Large intestine (tissue), 12 donors: ENCODE results near the gene LENG9. TPM values are rescaled to one million over a fixed set of nuclear protein-coding genes. Genes with fewer than 3 reads are reported as not detected.
"Not testable (repeated sequence)": the region's sequence is repeated elsewhere in the genome, so short reads cannot be mapped to it uniquely, and the experiment has no call there.

ENCODE experiments used
- DNase-seq, 2 donors: peaks; one replicate each; pipeline versions ENCODE4 v3.0.0 to v3.0.0-alpha.2; 2013
- H3K27ac ChIP-seq: one replicate; pipeline ENCODE4 v1.5.1; 2013; ENCODE audit warnings: low read length
- H3K27me3 ChIP-seq: 2 replicates; pipeline ENCODE4 v1.6.1; 2013; ENCODE audit warnings: low read length; ENCODE audit not compliant: control insufficient read depth, insufficient read depth
- H3K36me3 ChIP-seq: 2 replicates; pipeline ENCODE4 v1.6.1; 2013; ENCODE audit warnings: low read length; ENCODE audit not compliant: control insufficient read depth, insufficient read depth
- H3K4me1 ChIP-seq: one replicate; pipeline ENCODE4 v1.6.1; 2013; ENCODE audit warnings: low read length; ENCODE audit not compliant: control insufficient read depth, insufficient read depth
- H3K4me3 ChIP-seq: one replicate; pipeline ENCODE4 v1.5.1; 2013; ENCODE audit warnings: low read length
- H3K9me3 ChIP-seq: one replicate; pipeline ENCODE4 v1.6.1; 2013; ENCODE audit warnings: mild to moderate bottlenecking, low read depth, low read length, moderate library complexity; ENCODE audit not compliant: control insufficient read depth
- WGBS: methylation state at CpG from one replicate; pipeline ENCODE4 v1.1.5; 2013; ENCODE audit warnings: low lambda C conversion rate; ENCODE audit not compliant: insufficient coverage; 5-methylcytosine and 5-hydroxymethylcytosine counted together
- long read RNA-seq, 11 donors: transcript quantifications; one replicate each; lab custom pipeline, GENCODE V29; 2026
- polyA plus RNA-seq: library from polyadenylated mRNA; unstranded; fragments of 120-200 nt; gene quantifications from one replicate; pipeline ENCODE4 v1.2.1, GENCODE V29; 2013

Gene LENG9
- polyA plus RNA-seq = 9.2 TPM
- long read RNA-seq, donor 1, transcript LENG9-203 (1 exons, 1,916 nt) = major isoform, 16 of 16 reads
- long read RNA-seq, donor 1, partial matches to known transcripts = 0 of 16 reads
- long read RNA-seq, donor 1, other reads (novel, unspliced or antisense) = 0 of 16 reads
- long read RNA-seq, donor 2, transcript LENG9-203 (1 exons, 1,916 nt) = major isoform, 32 of 32 reads
- long read RNA-seq, donor 2, partial matches to known transcripts = 0 of 32 reads
- long read RNA-seq, donor 2, other reads (novel, unspliced or antisense) = 0 of 32 reads
- long read RNA-seq, donor 3, transcript LENG9-203 (1 exons, 1,916 nt) = major isoform, 67 of 67 reads
- long read RNA-seq, donor 3, partial matches to known transcripts = 0 of 67 reads
- long read RNA-seq, donor 3, other reads (novel, unspliced or antisense) = 0 of 67 reads
- long read RNA-seq, donor 4, partial matches to known transcripts = 0 of 2 reads
- long read RNA-seq, donor 4, other reads (novel, unspliced or antisense) = 0 of 2 reads
- long read RNA-seq, donor 5, transcript LENG9-203 (1 exons, 1,916 nt) = major isoform, 34 of 34 reads
- long read RNA-seq, donor 5, partial matches to known transcripts = 0 of 34 reads
- long read RNA-seq, donor 5, other reads (novel, unspliced or antisense) = 0 of 34 reads
- long read RNA-seq, donor 6, transcript LENG9-203 (1 exons, 1,916 nt) = major isoform, 44 of 44 reads
- long read RNA-seq, donor 6, partial matches to known transcripts = 0 of 44 reads
- long read RNA-seq, donor 6, other reads (novel, unspliced or antisense) = 0 of 44 reads
- long read RNA-seq, donor 7, transcript LENG9-203 (1 exons, 1,916 nt) = major isoform, 30 of 30 reads
- long read RNA-seq, donor 7, partial matches to known transcripts = 0 of 30 reads
- long read RNA-seq, donor 7, other reads (novel, unspliced or antisense) = 0 of 30 reads
- long read RNA-seq, donor 8, transcript LENG9-203 (1 exons, 1,916 nt) = major isoform, 65 of 65 reads
- long read RNA-seq, donor 8, partial matches to known transcripts = 0 of 65 reads
- long read RNA-seq, donor 8, other reads (novel, unspliced or antisense) = 0 of 65 reads
- long read RNA-seq, donor 9, transcript LENG9-203 (1 exons, 1,916 nt) = major isoform, 28 of 28 reads
- long read RNA-seq, donor 9, partial matches to known transcripts = 0 of 28 reads
- long read RNA-seq, donor 9, other reads (novel, unspliced or antisense) = 0 of 28 reads
- long read RNA-seq, donor 10, transcript LENG9-203 (1 exons, 1,916 nt) = major isoform, 41 of 41 reads
- long read RNA-seq, donor 10, partial matches to known transcripts = 0 of 41 reads
- long read RNA-seq, donor 10, other reads (novel, unspliced or antisense) = 0 of 41 reads
- long read RNA-seq, donor 11, transcript LENG9-203 (1 exons, 1,916 nt) = major isoform, 13 of 13 reads
- long read RNA-seq, donor 11, partial matches to known transcripts = 0 of 13 reads
- long read RNA-seq, donor 11, other reads (novel, unspliced or antisense) = 0 of 13 reads

- Histone ChIP-seq H3K4me3 (peak within 1 kb of the TSS; percentile 62), H3K9me3 (peaks cover 6% of the 10 kb centered on the region), H3K4me1 (peaks cover 50% of the 10 kb centered on the region), H3K27me3 (no peaks in the 10 kb centered on the region), H3K27ac (peak within 1 kb of the TSS; percentile 98), H3K36me3 (peaks cover 46% of the 10 kb centered on the region)
- peak; percentile 99 for DNase-seq
- no CpG with 5 or more reads among the region's 41 CpGs for WGBS
Measured at GRCh38 chr19:54463531-54464043, at the start of gene LENG9. LENG9 (minus strand) TSS chr19:54463778; CDS start chr19:54463526, 252 bp downstream.

DNA sequence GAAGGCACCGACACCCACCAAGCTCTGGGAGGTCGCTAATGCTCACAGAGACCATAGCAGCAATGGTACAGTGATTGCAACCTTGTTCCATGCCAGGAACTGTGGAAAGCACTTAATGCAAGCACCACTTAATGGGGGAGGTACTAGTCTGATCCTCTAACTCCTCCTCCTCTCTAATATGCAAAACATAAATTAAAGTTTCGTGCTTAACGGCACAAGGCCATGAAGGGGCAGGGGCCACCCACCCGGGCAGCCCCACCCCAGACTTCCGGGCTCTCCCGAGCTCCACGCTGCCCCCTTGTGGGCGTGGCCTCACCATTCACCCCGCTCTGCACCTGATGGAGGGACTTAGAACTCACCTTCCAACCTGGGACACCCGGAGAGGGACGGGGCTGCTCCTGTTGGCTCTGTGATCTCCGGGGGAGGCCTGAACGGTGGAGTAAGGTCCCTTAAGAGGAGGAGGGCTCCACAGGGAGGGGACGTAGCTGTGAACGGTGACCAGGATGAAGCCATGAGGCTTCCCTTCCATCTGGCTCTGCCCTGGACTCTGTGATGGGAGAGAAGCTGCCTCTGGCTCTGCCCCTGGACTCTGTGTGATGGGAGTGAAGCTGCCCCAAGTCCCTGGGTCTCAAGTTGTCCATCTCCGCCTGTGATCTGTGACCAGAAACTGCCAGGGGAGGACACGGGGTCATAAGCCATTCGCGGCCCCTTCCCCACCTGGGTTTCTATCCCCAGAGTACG is 45.8 kb upstream of the LENG9 start:
- H3K36me3 ChIP-seq, H3K9me3 ChIP-seq, H3K4me3 ChIP-seq, H3K4me1 ChIP-seq, H3K27me3 ChIP-seq, DNase-seq, H3K27ac ChIP-seq: not testable (repeated sequence)
- no CpG with 5 or more reads among the region's 21 CpGs for WGBS

DNA sequence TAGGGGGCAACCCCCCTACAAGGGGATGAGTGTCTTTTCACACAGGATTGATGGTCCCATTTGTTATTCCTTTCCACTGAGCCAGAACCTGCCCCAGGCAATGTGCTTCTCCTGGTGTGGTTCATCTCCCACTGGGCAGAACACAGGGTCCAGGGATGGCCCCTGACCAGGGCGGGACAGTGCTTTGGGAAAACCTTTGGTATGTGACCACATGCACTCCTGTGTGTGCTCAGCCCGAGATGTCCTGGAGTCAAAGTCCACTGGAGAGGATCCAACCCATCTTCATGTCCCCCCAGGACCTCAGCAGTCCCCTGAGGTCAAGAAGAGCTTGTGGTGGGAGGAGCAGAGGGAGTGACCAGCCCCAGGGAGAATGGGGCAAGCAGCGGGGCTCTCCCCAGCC is 44.9 kb upstream of the LENG9 start:
- no CpG with 5 or more reads among the region's 3 CpGs for WGBS
- H3K27ac ChIP-seq, H3K36me3 ChIP-seq, H3K27me3 ChIP-seq, H3K4me1 ChIP-seq, H3K9me3 ChIP-seq, DNase-seq, H3K4me3 ChIP-seq: not testable (repeated sequence)

DNA sequence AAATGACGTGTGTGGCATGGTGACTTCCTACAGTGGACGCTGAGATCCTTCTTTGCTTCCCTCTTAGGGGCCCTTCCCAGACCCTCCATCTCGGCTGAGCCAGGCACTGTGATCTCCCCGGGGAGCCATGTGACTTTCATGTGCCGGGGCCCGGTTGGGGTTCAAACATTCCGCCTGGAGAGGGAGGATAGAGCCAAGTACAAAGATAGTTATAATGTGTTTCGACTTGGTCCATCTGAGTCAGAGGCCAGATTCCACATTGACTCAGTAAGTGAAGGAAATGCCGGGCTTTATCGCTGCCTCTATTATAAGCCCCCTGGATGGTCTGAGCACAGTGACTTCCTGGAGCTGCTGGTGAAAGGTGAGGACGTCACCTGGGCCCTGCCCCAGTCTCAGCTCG is 44.2 kb upstream of the LENG9 start:
- H3K4me1 ChIP-seq = no peaks in the 10 kb centered on the region
- H3K9me3 ChIP-seq = no peaks in the 10 kb centered on the region
- no CpG with 5 or more reads among the region's 12 CpGs for WGBS
- H3K4me3 ChIP-seq = no peak overlapping the region
- H3K36me3 ChIP-seq = no peaks in the 10 kb centered on the region
- peak in 1 of 2 donors; percentile 20 for DNase-seq
- no peaks in the 10 kb centered on the region for H3K27me3 ChIP-seq
- no peak overlapping the region for H3K27ac ChIP-seq

DNA sequence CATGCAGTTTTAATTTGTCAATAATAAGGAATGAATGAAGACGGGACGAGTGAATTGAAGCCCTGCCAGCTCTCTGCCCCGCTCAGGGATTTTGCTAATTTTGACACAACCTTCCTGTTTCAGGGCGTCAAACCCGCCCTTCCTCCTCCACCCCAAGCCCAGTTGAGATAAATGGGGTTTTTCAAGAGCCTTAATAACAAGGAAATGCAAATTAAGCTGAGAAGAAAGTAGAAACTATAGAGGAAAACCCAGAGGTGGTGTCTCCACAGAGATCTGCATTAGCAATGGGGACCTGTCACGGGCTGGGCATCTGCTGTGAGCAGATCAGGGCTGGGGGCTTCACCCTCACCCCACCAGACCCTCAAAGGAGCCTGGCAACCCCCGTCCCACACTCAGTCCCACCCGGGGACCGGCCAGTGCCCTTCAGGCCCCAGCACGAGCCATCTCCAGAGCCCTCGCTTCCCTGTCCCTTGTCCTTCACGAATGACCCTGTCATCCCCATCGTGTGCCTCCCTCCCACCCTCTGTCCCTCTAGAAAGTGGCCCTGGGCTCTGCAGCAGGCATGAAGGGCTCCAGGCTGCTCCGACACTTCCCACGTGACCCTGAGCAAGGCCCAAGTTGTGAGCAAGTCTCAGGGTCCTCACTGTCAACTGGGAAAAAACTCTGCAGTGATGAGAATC is 43.6 kb upstream of the LENG9 start:
- H3K27ac ChIP-seq, H3K27me3 ChIP-seq, H3K9me3 ChIP-seq, H3K4me3 ChIP-seq, H3K4me1 ChIP-seq, H3K36me3 ChIP-seq, DNase-seq: not testable (repeated sequence)
- no CpG with 5 or more reads among the region's 15 CpGs for WGBS

GRCh38 chr19:54506079-54506478 is 42.5 kb upstream of the LENG9 start:
- no peaks in the 10 kb centered on the region for H3K4me1 ChIP-seq
- no peaks in the 10 kb centered on the region for H3K27me3 ChIP-seq
- no peaks in the 10 kb centered on the region for H3K9me3 ChIP-seq
- DNase-seq = no peak
- H3K4me3 ChIP-seq = no peak overlapping the region
- H3K27ac ChIP-seq = no peak overlapping the region
- WGBS = 100% methylated on average over 1 of the region's 10 CpGs
- H3K36me3 ChIP-seq = no peaks in the 10 kb centered on the region

DNA sequence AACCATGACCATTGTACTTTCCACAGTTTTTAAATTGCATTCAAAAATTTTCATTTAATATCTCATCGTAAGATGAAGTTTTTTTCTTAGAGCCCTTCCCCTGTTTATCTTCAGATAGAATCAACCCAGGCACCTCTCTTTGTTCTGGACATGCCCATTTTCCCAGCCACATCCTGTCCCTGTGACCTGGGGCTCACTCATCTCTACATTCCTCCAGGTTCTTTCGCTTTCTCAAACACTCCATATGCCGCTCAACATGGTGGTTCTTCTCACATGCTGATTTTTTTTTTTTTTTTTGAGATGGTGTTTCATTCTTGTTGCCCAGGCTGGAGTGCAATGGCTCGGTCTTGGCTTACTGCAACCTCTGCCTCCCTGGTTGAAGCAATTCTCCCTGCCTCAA is 42.0 kb upstream of the LENG9 start:
- 60% methylated on average over 1 of the region's 4 CpGs for WGBS
- not testable (repeated sequence) for DNase-seq, H3K27ac ChIP-seq, H3K4me1 ChIP-seq, H3K4me3 ChIP-seq, H3K9me3 ChIP-seq, H3K27me3 ChIP-seq, H3K36me3 ChIP-seq

- Histone ChIP-seq H3K4me1 (no peaks in the 10 kb centered on the region), H3K27me3 (no peaks in the 10 kb centered on the region), H3K36me3 (no peaks in the 10 kb centered on the region), H3K9me3 (no peaks in the 10 kb centered on the region), H3K4me3 (no peak within 1 kb of the TSS), H3K27ac (no peak within 1 kb of the TSS)
- WGBS = no CpG with 5 or more reads among the region's 14 CpGs
- no peak for DNase-seq
Measured at GRCh38 chr19:54502518-54503048, 39.0 kb upstream of the LENG9 start, which contains the start of gene LAIR2. LAIR2 (plus strand) TSS chr19:54502831; CDS start chr19:54502919, 88 bp downstream.

DNA sequence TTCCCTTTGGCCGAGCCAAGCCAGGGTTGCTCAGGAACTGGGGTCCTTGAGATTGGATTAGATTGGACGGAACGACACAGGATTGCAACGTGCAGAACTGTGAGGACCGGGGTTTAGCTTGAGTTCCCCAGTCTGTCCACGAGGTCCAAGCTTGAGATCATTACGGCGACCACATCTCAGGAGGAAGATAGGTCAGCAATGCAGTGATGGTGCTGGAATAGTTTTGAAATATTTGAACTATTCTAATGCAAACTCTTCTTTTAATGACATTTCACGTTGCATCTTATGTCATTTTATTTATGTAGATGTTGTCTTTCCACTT is 34.8 kb upstream of the LENG9 start:
- not testable (repeated sequence) for H3K9me3 ChIP-seq, DNase-seq, H3K4me3 ChIP-seq, H3K27me3 ChIP-seq, H3K4me1 ChIP-seq, H3K36me3 ChIP-seq, H3K27ac ChIP-seq
- no CpG with 5 or more reads among the region's 9 CpGs for WGBS
